Activated B cell treated with CpG ODN at 0.5 μM for 24 hours (primary cell): Measurements from ENCODE around the gene RANBP9. TPM values are rescaled to one million over a fixed set of nuclear protein-coding genes. Genes with fewer than 3 reads are reported as not detected.
A peak's percentile ranks its signal among the peaks of the same experiment; 100 is the strongest.

ENCODE experiments used
- ATAC-seq: fragments of 200-7000 bp; cut with Tn5 transposase; one replicate; pipeline ENCODE4 v1.10.0; 2021; ENCODE audit warnings: low read depth, mild to moderate bottlenecking, moderate library complexity
- CTCF ChIA-PET: fragments of 350-600 bp; sonication (Branson Sonifier 250); formaldehyde crosslinking; loops from one replicate; lab custom pipeline; 2021; ENCODE audit warnings: antibody characterized with exemption; lab: Charles Lee
- POLR2A ChIA-PET: fragments of 350-600 bp; sonication (Branson Sonifier 250); formaldehyde crosslinking; loops from one replicate; lab custom pipeline; 2021; ENCODE audit warnings: antibody characterized with exemption; lab: Charles Lee
- DNase-seq: peaks from one replicate; pipeline ENCODE4 v3.0.0; 2022
- H3K27ac Mint-ChIP-seq: one replicate; pipeline ENCODE4 v1.8.0; 2020; ENCODE audit warnings: mixed read lengths
- H3K27me3 Mint-ChIP-seq: one replicate; pipeline ENCODE4 v1.8.0; 2021; ENCODE audit warnings: mixed read lengths
- H3K36me3 Mint-ChIP-seq: one replicate; pipeline ENCODE4 v1.8.0; 2021; ENCODE audit warnings: low read depth, mixed read lengths
- H3K4me1 Mint-ChIP-seq: one replicate; pipeline ENCODE4 v1.8.0; 2021; ENCODE audit warnings: mixed read lengths
- H3K4me3 Mint-ChIP-seq: one replicate; pipeline ENCODE4 v1.8.0; 2020; ENCODE audit warnings: mild to moderate bottlenecking, mixed read lengths
- H3K9me3 Mint-ChIP-seq: one replicate; pipeline ENCODE4 v1.8.0; 2020; ENCODE audit warnings: mixed read lengths
- CTCF ChIP-seq: fragments of 200-600 bp; IDR thresholded peaks from one replicate; pipeline ENCODE4 v1.8.0; 2022; ENCODE audit warnings: antibody characterized with exemption, mild to moderate bottlenecking
- intact Hi-C: fragments of 100-400 bp; cut with micrococcal nuclease; formaldehyde crosslinking; loops from one replicate; pipeline ENCODE4 v1.15.1; 2024
- total RNA-seq: library from RNA; stranded (reverse); gene quantifications from 2 replicates; pipeline ENCODE4 v1.2.3, GENCODE V29; 2022

The RANBP9 gene
- 30.7 and 34.7 TPM in 2 replicates for total RNA-seq

- ATAC-seq, result peak; percentile 83
- Mint-ChIP-seq H3K4me3 (peak within 1 kb of the TSS; percentile 97), H3K27ac (peak within 1 kb of the TSS; percentile 99), H3K27me3 (no peaks in the 10 kb centered on the region), H3K4me1 (peaks cover 44% of the 10 kb centered on the region), H3K36me3 (peaks cover 6% of the 10 kb centered on the region), H3K9me3 (no peaks in the 10 kb centered on the region)
- ChIA-PET POLR2A (interaction anchor here (0.5 to 4.4 kb wide), 7 partner anchors 30 to 1915 kb away, joined by 3 to 34 read pairs (median 6); partner anchors contain the start of genes MCUR1, NOL7 and SIRT5), CTCF (interaction anchor here (1.3 kb wide), 1 partner anchor 97 kb away, joined by 5 read pairs; the partner anchor contains the start of gene NOL7)
- DNase-seq, result peak; percentile 92
- intact Hi-C loops, result loop anchor here (1.0 to 5.0 kb wide), 7 partner anchors 35 to 1535 kb away; partner anchors contain the start of genes GFOD1, JARID2, MCUR1 and NOL7
- no peak for TF ChIP-seq CTCF
Observed at GRCh38 chr6:13711733-13712598, at the start of gene RANBP9. Gene RANBP9 (minus strand): TSS chr6:13711835. CDS start chr6:13711505, 330 bp downstream.

- no peak overlapping the region for H3K27ac Mint-ChIP-seq
- ChIA-PET CTCF (no interaction called here), POLR2A (no interaction called here)
- H3K36me3 Mint-ChIP-seq, result no peaks in the 10 kb centered on the region
- no peaks in the 10 kb centered on the region for H3K27me3 Mint-ChIP-seq
- H3K4me1 Mint-ChIP-seq, result peaks cover 30% of the 10 kb centered on the region
- intact Hi-C loops, result loop anchor here (5.0 kb wide), 1 partner anchor 1152 kb away; no protein-coding TSS in a partner anchor
- TF ChIP-seq CTCF, result no peak
- DNase-seq, result no peak
- no peak for ATAC-seq
- no peak overlapping the region for H3K4me3 Mint-ChIP-seq
- H3K9me3 Mint-ChIP-seq, result no peaks in the 10 kb centered on the region
Observed at GRCh38 chr6:13760307-13761304, 49.0 kb upstream of the RANBP9 start.

- H3K27me3 Mint-ChIP-seq, result no peaks in the 10 kb centered on the region
- H3K36me3 Mint-ChIP-seq, result no peaks in the 10 kb centered on the region
- DNase-seq, result no peak
- peaks cover 20% of the 10 kb centered on the region for H3K4me1 Mint-ChIP-seq
- no peak for ATAC-seq
- no peaks in the 10 kb centered on the region for H3K9me3 Mint-ChIP-seq
- ChIA-PET CTCF (no interaction called here), POLR2A (no interaction called here)
- TF ChIP-seq CTCF, result no peak
- no peak overlapping the region for H3K4me3 Mint-ChIP-seq
- intact Hi-C loops, result no loop called here
- H3K27ac Mint-ChIP-seq, result no peak overlapping the region
Observed at GRCh38 chr6:13759025-13759424, 47.4 kb upstream of the RANBP9 start.

- no peak for ATAC-seq
- DNase-seq, result no peak
- no peak for TF ChIP-seq CTCF
- CTCF ChIA-PET, result no interaction called here
- intact Hi-C loops, result no loop called here
- no peaks in the 10 kb centered on the region for H3K4me1 Mint-ChIP-seq
- POLR2A ChIA-PET, result interaction anchor here (0.6 kb wide), 1 partner anchor 739 kb away, joined by 9 read pairs; no protein-coding TSS in a partner anchor
- H3K27me3 Mint-ChIP-seq, result no peaks in the 10 kb centered on the region
- H3K9me3 Mint-ChIP-seq, result no peaks in the 10 kb centered on the region
- no peak overlapping the region for H3K27ac Mint-ChIP-seq
- no peak overlapping the region for H3K4me3 Mint-ChIP-seq
- no peaks in the 10 kb centered on the region for H3K36me3 Mint-ChIP-seq
Observed at GRCh38 chr6:13754644-13755043, 43.0 kb upstream of the RANBP9 start.
